HG03457 (cell line): ENCODE measurements around the gene CPED1.
"Not testable (repeated sequence)": the region's sequence is repeated elsewhere in the genome, so short reads cannot be mapped to it uniquely, and the experiment has no call there.

ENCODE experiments used
- ATAC-seq: cut with Tn5 transposase; IDR thresholded peaks from one replicate; pipeline ENCODE4 v1.9.1; 2021; ENCODE audit warnings: moderate number of reproducible peaks; ENCODE audit not compliant: unreplicated experiment

CPED1 gene

DNA sequence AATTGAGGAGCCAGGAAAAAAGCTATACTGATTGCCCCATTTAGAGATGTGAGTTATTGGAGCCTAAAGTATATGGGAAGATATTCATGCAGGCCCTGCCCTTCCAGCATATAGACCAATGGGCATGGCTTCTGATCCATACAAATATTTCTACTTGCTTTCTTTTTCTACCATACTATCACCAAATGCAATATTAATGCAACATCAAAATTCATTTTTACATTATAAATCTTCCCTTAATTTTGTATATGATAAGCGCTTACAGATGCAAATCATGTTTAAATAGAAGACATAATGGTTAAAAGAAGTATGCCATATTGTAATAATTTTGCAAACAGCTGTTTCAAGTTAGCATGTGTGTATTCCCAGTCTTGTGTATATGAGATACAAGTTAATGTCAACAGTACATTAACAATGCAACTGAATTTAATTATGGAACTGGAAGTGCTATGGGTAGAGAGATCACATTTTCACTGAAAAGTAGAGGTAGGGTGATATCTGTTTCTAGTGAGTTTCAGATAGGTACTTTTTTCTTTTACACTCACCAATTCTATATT lies 315.7 kb downstream of the CPED1 start:
- ATAC-seq = no peak

GRCh38 chr7:121305109-121305508 lies 316.6 kb downstream of the CPED1 start:
- ATAC-seq = no peak

GRCh38 chr7:121306565-121306964 lies 318.1 kb downstream of the CPED1 start:
- no peak for ATAC-seq

GRCh38 chr7:121307021-121307574 lies 318.6 kb downstream of the CPED1 start:
- no peak for ATAC-seq

DNA sequence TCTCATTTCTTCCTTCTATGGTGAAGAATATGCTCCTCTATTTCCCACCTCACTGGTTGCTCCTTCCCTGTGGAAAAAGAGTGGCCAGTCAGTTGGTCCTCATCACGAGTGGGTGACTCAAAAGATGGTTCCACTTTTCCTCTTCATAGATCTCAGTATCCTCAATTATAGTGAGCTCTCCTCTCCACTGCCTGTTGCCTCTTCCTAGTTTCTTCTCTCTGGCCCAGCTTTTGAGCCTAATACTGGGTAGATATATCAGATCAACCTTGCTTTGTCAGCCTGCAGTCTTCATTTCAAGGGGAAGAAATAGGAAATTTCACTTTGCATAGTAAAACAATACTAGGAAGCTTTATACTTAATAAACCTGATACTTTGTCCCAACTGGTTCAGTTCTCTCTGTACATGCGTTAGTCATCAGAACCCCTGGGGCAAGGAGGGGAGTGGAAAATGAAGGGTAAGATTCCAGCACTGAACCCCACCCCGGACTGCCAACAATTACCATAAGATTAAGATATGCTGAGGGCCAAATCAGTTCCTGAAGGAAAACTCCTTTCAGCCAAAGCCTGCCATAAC lies 324.8 kb downstream of the CPED1 start:
- ATAC-seq = no peak

DNA sequence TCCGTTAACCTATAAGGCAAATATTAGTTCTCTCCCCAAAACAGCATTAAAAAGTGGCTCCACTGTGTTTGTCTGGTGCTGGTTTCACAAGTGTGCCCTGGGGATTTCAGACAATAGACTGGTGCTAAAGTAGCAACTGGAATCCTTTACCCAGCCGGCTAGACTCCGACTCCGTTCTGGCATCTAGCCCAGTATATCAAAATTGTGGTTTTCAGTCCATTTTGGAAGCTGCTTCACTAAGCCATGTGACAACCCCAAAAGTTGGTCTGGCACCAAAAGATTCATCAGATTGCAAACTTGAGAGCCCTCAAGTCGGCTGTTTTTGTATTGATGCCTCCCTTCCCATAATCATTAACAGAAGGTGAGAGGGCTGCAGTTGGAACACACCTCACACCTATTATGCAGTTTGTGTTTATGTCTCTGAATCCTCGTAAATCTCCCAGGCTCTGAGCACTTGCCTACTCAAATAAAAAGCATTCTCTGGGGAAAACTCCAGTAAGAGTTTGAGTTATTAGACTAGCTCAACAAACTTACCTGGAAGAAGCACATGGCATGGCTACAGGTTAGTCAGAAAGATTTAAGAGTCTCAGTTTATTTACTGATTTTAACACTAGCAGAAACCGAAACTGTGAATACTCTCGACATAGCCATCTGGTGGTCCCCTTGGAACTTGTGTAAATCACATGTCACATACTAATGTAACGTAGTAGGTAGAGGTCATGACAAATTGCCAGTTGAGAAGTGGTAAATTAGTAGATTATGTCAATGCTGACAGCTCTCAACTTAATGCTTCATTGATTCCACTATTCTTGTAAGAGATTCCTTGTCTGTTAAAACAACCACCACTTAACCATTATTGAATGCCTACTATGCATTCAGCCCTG lies 325.5 kb downstream of the CPED1 start:
- ATAC-seq = peak; percentile 88

GRCh38 chr7:121315170-121315569 lies 326.7 kb downstream of the CPED1 start:
- not testable (repeated sequence) for ATAC-seq

DNA sequence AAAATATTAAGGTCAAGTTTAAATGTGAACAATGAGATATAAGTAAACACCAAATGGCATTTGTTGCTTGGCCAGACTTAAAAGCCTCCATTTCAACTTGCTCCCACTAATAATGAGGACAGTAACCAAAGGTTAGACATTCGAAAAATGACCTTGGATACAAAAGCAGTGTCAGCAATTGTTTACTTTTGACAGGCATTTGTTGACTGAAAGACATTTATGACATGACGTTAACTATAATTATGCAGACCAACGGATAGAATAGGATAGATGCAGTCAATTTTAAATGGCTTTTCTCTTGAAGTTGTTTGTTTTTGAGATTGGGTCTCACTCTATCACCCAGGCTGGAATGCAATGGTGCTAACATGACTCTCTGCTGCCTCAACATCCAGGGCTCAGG lies 333.9 kb downstream of the CPED1 start:
- no peak for ATAC-seq

DNA sequence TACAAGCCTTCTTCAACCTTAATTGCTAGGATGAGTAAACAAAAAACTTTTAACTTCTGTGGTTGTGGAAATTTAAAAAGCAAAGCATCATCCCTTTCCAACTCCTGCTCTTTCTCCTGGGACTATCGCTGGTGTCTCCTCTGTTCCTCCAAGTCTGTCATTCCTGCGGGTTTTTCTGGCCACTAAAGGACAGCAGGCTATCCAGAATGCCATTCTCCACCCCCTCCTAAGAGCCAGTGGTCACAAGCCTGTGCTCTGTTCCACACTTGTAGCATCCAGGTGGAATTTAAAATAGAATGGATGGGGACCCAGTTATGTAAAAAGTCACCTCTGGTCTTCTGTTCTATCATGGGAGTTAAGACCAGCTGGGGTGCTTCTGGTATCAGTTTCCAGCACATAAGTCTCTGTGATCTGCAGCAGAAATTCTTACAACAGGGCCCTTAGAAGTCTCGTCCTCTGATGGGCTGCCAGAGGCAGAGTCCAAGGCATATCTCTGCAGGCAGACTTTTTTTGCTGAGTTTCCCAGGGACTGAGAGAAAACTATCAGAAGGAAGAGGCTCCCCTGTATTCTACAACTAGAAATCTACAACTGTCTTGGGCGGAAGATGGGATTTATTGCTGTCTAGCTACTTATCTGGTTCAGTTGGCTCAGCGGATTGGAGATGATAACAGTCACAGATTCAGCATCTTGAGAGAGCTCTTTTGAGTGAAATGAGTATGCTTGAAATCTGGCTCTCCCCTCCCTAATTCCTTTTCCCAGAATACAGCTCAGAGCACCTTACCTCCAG lies 335.2 kb downstream of the CPED1 start:
- no peak for ATAC-seq

- no peak for ATAC-seq
Measured at GRCh38 chr7:121327671-121328070, 339.2 kb downstream of the CPED1 start.

DNA sequence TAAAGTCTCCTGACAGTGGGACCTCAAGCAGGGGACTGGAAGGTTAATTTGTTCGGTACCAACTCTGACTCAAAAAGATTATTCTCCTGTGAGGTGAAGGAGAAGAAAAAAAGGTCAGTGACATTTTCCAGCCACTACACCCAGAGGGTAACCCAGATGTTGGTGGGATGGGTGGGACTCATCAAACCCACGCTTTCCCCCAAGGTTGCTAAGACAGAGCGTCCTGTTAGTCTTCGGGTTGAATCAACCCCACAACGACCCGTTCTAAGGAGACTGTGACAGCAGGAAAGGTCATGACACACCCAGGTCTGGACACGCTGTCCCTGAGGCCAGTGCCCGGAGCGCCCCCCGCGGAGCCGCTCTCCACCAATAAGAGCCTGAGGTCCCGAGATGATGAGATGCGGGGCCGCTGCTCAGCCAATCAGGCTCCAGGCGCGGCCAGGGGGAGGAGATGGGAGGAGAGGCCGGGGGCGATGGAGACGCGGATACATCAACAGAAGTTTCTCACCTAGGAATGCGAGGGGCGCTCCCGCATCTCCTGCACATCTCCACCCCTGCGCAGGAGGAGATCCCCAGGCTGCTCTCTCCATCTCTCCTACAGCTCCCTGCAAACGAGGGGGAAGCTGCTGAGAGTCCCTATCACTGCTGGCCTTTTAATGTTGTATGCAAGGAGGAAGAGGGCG lies 340.1 kb downstream of the CPED1 start, which contains the start of gene WNT16:
WNT16 (plus strand) TSS at position 493 of the 683 bp plus-strand sequence. CDS start 293 bp downstream, outside the sequence.
- ATAC-seq = no peak

DNA sequence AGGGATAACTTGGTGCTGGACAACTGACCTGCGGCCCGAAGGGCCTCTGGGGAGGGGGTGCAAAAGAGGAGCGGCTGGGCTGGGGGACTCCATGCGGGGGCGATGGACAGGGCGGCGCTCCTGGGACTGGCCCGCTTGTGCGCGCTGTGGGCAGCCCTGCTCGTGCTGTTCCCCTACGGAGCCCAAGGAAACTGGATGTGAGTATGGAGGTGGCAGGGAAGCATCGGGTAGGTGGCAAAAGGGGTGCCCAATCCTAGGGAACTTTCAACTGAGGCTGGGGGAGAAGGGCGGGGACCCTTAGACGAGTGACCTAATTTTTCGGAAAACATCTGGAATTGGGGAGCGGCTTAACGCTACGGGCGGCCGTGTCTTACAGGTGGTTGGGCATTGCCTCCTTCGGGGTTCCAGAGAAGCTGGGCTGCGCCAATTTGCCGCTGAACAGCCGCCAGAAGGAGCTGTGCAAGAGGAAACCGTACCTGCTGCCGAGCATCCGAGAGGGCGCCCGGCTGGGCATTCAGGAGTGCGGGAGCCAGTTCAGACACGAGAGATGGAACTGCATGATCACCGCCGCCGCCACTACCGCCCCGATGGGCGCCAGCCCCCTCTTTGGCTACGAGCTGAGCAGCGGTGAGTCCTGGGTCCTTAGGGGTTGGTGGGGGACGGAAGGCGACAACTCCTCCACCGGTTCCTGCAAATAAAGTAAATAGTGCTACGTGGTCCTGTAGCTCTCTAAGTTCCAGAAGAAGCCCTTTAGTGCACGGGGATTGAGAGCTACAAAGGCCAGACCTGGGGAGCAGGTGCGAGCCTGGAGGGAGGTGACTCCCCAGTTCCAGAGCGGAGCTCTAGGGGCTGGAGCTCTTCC lies 340.9 kb downstream of the CPED1 start:
- ATAC-seq = no peak

- no peak for ATAC-seq
Measured at GRCh38 chr7:121330053-121330833, 341.7 kb downstream of the CPED1 start.

DNA sequence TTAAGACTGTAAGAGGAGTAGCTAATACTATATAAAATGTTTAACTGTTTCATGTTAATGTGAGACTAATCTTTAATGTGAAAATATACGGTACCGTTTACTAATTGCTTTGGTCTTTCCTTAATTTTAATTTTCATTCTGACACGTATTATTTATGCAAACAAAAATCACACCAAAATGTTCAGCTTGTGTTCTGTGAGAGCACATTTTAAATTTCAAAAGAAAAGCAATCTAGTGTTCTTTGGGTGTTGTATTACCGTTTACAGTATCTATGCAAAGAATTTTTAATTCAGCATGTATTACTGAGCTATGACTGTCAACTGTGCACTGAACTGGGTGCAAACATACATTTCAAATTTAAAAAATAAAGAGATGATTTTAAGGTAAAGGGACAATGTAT lies 342.5 kb downstream of the CPED1 start:
- no peak for ATAC-seq

DNA sequence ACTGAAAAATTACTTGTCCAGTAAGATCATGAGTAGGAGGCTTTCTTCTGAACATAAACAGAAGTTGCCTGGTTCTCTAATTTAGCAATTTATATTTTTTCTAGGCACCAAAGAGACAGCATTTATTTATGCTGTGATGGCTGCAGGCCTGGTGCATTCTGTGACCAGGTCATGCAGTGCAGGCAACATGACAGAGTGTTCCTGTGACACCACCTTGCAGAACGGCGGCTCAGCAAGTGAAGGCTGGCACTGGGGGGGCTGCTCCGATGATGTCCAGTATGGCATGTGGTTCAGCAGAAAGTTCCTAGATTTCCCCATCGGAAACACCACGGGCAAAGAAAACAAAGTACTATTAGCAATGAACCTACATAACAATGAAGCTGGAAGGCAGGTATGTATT lies 343.1 kb downstream of the CPED1 start:
- ATAC-seq = no peak

GRCh38 chr7:121334376-121334775 lies 345.9 kb downstream of the CPED1 start:
- no peak for ATAC-seq

DNA sequence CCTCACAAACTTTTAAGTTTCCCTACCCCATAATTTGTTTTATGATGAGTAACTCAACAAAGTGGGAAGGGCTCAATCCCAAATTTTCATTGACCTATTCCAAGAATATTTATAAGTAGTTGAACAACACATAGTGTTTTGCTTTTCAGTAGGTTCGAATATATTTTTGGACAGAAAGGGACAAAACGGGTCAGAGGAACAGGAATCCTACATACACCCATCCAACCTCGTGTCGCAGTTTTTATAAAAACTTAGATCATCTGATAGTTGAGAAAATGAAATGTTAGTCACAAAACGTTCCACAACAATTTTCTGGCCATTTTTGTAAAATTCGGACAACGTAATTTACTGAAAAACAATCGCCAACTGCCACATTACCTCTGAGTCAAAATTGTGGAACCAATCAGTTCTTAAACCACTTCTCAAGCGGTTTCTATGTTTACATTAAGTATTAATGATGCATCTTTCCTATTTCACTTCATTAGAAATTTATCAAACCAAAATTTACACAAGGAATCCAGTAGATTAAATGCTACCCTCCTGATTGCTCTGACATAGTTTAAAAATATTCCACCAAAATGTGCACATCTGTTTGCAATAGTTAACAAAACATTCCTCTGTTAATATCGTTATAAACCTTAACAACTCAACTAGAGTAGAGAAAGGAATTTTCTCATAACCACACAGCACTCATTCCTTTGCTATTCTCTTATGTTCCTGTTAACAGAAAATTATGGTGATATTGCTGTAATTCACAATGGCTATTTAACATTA lies 346.6 kb downstream of the CPED1 start:
- no peak for ATAC-seq

- ATAC-seq = no peak
Measured at GRCh38 chr7:121336579-121336978, 348.1 kb downstream of the CPED1 start.
